Neutrophil (primary cell): ENCODE results near the gene PELI3.

ENCODE experiments used
- H3K27ac ChIP-seq: fragments of 200-600 bp; sonication (generic); 2 replicates; pipeline ENCODE4 v1.5.1; 2016; ENCODE audit warnings: mild to moderate bottlenecking, moderate library complexity
- H3K27me3 ChIP-seq: fragments of 200-600 bp; sonication (generic); 2 replicates; pipeline ENCODE4 v1.6.0; 2016; ENCODE audit warnings: mild to moderate bottlenecking
- H3K36me3 ChIP-seq: fragments of 200-600 bp; sonication (generic); 2 replicates; pipeline ENCODE4 v1.5.1; 2017
- H3K4me1 ChIP-seq, 2 experiments: fragments of 200-600 bp in 1 of 2; sonication (generic) in 1 of 2; 1 replicate in 1 of 2; 2 replicates in 1 of 2; pipeline versions ENCODE4 v1.5.1 to v1.6.1; 2013 to 2016; ENCODE audit warnings: low read depth in 1 of 2, low read length in 1 of 2, mild to moderate bottlenecking in 1 of 2, moderate library complexity in 1 of 2; ENCODE audit not compliant: control insufficient read depth in 1 of 2, insufficient read depth in 1 of 2
- H3K4me3 ChIP-seq, 2 experiments: fragments of 200-600 bp in 1 of 2; sonication (generic) in 1 of 2; 1 replicate in 1 of 2; 2 replicates in 1 of 2; pipeline ENCODE4 v1.5.1; 2013 to 2016; ENCODE audit warnings: low read depth in 1 of 2, low read length in 1 of 2, mild to moderate bottlenecking in 1 of 2, moderate library complexity in 1 of 2
- H3K9me3 ChIP-seq: fragments of 200-600 bp; sonication (generic); 2 replicates; pipeline ENCODE4 v1.5.1; 2016
- CTCF ChIP-seq: fragments of 200-600 bp; sonication (generic); IDR thresholded peaks from 2 replicates; pipeline ENCODE4 v1.5.1; 2016; ENCODE audit warnings: antibody characterized with exemption

The PELI3 gene

GRCh38 chr11:66470015-66470414 lies 3.3 kb downstream of the PELI3 start:
- no peak overlapping the region for H3K4me3 ChIP-seq
- no peak overlapping the region for H3K27ac ChIP-seq
- peaks cover 42% of the 10 kb centered on the region for H3K27me3 ChIP-seq
- peaks cover 12 to 14% of the 10 kb centered on the region in 2 experiments for H3K4me1 ChIP-seq
- H3K9me3 ChIP-seq: no peaks in the 10 kb centered on the region
- no peaks in the 10 kb centered on the region for H3K36me3 ChIP-seq
- no peak for TF ChIP-seq CTCF

GRCh38 chr11:66471142-66471541 lies 4.4 kb downstream of the PELI3 start:
- Histone ChIP-seq H3K9me3 (no peaks in the 10 kb centered on the region), H3K27me3 (peaks cover 31% of the 10 kb centered on the region), H3K27ac (no peak overlapping the region), H3K4me3 (no peak overlapping the region), H3K36me3 (no peaks in the 10 kb centered on the region), H3K4me1 (peaks cover 11 to 12% of the 10 kb centered on the region in 2 experiments)
- TF ChIP-seq CTCF: no peak

GRCh38 chr11:66472054-66472453 lies 5.3 kb downstream of the PELI3 start:
- Histone ChIP-seq H3K27ac (no peak overlapping the region), H3K36me3 (no peaks in the 10 kb centered on the region), H3K4me3 (no peak overlapping the region), H3K9me3 (no peaks in the 10 kb centered on the region), H3K27me3 (peaks cover 23% of the 10 kb centered on the region), H3K4me1 (peaks cover 7 to 8% of the 10 kb centered on the region in 2 experiments)
- no peak for TF ChIP-seq CTCF

- TF ChIP-seq CTCF: no peak
- H3K36me3 ChIP-seq: no peaks in the 10 kb centered on the region
- H3K27ac ChIP-seq: no peak overlapping the region
- peaks cover 12% of the 10 kb centered on the region for H3K27me3 ChIP-seq
- H3K4me1 ChIP-seq: no peaks in the 10 kb centered on the region
- H3K4me3 ChIP-seq: no peak overlapping the region
- no peaks in the 10 kb centered on the region for H3K9me3 ChIP-seq
Measured at GRCh38 chr11:66473167-66473566, 6.5 kb downstream of the PELI3 start.

GRCh38 chr11:66473608-66474515 lies 7.2 kb downstream of the PELI3 start:
- Histone ChIP-seq H3K27ac (no peak overlapping the region), H3K27me3 (peaks cover 5% of the 10 kb centered on the region), H3K36me3 (no peaks in the 10 kb centered on the region), H3K4me1 (peaks cover under 1% of the 10 kb centered on the region in 2 experiments), H3K4me3 (no peak overlapping the region), H3K9me3 (no peaks in the 10 kb centered on the region)
- no peak for TF ChIP-seq CTCF
